Measurements from ENCODE around the gene BRPF3.

GRCh38 chr6:36273067-36273466 lies 76.5 kb downstream of the BRPF3 start:
- TF ChIP-seq CTCF (IDR thresholded peaks at IDR 0.05; ENCODE audit: insufficient read depth, low read depth, low read length) (no peak), EZH2 (IDR thresholded peaks at IDR 0.05; ENCODE audit: insufficient read depth, low read length) (no peak)

Measured in astrocyte (in vitro differentiated cells and primary cell).